ENCODE data around the gene ARHGAP26. TPM values are rescaled to one million over a fixed set of nuclear protein-coding genes. Genes with fewer than 3 reads are reported as not detected.
A peak's percentile ranks its signal among the peaks of the same experiment; 100 is the strongest.

Gene ARHGAP26
- total RNA-seq, 1 donor: 1.7 TPM

GRCh38 chr5:143051244-143052058 lies 281.3 kb downstream of the ARHGAP26 start:
- DNase-seq (ENCODE audit: low read depth): peak; percentile 96
- H3K4me3 ChIP-seq (ENCODE audit: low read depth, low read length): no peak overlapping the region

DNA sequence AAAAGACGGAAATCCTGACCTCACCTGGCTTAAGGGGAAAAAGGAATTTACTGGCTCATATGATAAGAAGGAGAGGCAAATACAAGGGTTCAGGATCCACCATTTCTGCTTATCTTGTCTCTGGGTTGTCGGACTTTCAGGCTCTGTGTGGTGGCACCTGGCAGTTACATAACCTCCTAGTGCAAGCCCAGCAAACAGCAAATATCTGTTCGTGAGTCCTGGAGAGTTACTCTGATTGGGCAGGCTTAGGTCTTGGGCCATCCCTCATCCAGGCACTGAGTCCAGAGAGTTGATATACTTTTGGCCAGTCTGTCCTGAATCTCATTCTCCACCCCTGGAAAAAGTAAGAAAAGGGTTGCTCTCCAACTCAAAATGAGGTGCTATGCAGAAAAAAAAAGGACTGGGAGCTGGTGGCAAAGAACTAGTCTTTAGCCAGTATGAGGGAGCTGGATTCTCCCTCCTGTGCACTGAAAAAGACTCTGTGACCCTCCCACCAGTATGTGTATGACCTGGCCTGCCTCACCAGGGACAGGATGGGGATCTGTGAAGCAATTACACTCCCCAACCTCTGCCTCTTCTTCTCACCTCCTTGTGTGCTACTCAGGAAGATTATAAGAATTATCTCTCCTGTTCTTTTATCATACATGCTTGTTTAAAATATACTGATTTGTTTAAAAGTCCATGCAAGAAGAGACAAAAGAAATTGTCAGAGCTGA lies 282.9 kb downstream of the ARHGAP26 start:
- no peak for DNase-seq (ENCODE audit: low read depth)
- TF ChIP-seq, protein P1, sequence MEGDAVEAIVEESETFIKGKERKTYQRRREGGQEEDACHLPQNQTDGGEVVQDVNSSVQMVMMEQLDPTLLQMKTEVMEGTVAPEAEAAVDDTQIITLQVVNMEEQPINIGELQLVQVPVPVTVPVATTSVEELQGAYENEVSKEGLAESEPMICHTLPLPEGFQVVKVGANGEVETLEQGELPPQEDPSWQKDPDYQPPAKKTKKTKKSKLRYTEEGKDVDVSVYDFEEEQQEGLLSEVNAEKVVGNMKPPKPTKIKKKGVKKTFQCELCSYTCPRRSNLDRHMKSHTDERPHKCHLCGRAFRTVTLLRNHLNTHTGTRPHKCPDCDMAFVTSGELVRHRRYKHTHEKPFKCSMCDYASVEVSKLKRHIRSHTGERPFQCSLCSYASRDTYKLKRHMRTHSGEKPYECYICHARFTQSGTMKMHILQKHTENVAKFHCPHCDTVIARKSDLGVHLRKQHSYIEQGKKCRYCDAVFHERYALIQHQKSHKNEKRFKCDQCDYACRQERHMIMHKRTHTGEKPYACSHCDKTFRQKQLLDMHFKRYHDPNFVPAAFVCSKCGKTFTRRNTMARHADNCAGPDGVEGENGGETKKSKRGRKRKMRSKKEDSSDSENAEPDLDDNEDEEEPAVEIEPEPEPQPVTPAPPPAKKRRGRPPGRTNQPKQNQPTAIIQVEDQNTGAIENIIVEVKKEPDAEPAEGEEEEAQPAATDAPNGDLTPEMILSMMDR (IDR thresholded peaks at IDR 0.05; ENCODE audit: insufficient read depth, low read depth, low read length): no peak
- H3K4me3 ChIP-seq (ENCODE audit: low read depth, low read length): no peak overlapping the region

More at GRCh38 chr5:143051244-143052058, 281.3 kb downstream of the ARHGAP26 start:
- TF ChIP-seq, protein P1 (IDR thresholded peaks at IDR 0.05; ENCODE audit: insufficient read depth, low read depth, low read length): no peak

GRCh38 chr5:143053780-143054179 lies 283.6 kb downstream of the ARHGAP26 start:
- no peak overlapping the region for H3K4me3 ChIP-seq (ENCODE audit: low read depth, low read length)
- TF ChIP-seq, protein P1 (IDR thresholded peaks at IDR 0.05; ENCODE audit: insufficient read depth, low read depth, low read length): no peak
- DNase-seq (ENCODE audit: low read depth): no peak

DNA sequence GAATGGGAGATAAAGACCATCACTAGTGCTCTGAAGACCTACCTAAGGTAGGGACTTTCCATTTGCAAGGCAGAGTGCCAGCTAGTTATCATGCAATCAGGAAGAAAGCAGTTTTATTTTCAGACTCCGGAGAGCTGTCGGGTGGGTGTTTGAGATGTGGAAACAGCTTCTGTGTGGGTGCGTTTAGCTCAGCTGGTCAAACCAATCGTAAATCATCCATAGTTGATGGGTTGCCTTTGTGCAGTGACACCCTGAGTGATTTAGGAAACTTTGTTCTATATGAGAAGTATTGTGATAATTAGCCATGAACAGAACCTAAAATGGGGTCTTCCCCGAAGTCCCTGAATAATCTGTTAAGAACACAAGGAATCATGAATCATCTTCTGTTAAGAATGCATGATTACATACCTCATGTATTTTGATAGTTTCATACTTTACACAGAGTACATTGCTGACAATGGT lies 284.3 kb downstream of the ARHGAP26 start:
- peak; percentile 63 for DNase-seq (ENCODE audit: low read depth)
- TF ChIP-seq, protein P1 (IDR thresholded peaks at IDR 0.05; ENCODE audit: insufficient read depth, low read depth, low read length): no peak
- no peak overlapping the region for H3K4me3 ChIP-seq (ENCODE audit: low read depth, low read length)

GRCh38 chr5:143055596-143056338 lies 285.6 kb downstream of the ARHGAP26 start:
- H3K4me3 ChIP-seq (ENCODE audit: low read depth, low read length): no peak overlapping the region
- TF ChIP-seq, protein P1 (IDR thresholded peaks at IDR 0.05; ENCODE audit: insufficient read depth, low read depth, low read length): no peak
- DNase-seq (ENCODE audit: low read depth): peak; percentile 73

- TF ChIP-seq, protein P1 (IDR thresholded peaks at IDR 0.05; ENCODE audit: insufficient read depth, low read depth, low read length): no peak
- H3K4me3 ChIP-seq (ENCODE audit: low read depth, low read length): no peak overlapping the region
- DNase-seq (ENCODE audit: low read depth): peak; percentile 33
Measured at GRCh38 chr5:143056339-143056704, 286.1 kb downstream of the ARHGAP26 start.
